Right atrium auricular region (tissue), 2 donors: ENCODE measurements around the gene ACTN4. TPM values are rescaled to one million over a fixed set of nuclear protein-coding genes. Genes with fewer than 3 reads are reported as not detected.

Experiments used
- DNase-seq: peaks from one replicate; pipeline ENCODE4 v3.0.0-alpha.2; 2019; ENCODE audit warnings: low spot score
- H3K27ac ChIP-seq, 2 donors: fragments of 200-600 bp; sonication (generic); 1 replicate in 1 of 2; 2 replicates in 1 of 2; pipeline ENCODE4 v1.5.1; 2016 to 2019
- H3K27me3 ChIP-seq, 2 donors: fragments of 200-600 bp; sonication (generic); one replicate each; pipeline versions ENCODE4 v1.5.1 to v1.6.0; 2017 to 2019
- H3K36me3 ChIP-seq: fragments of 200-600 bp; sonication (generic); one replicate; pipeline ENCODE4 v1.5.1; 2016
- H3K4me1 ChIP-seq, 2 donors: fragments of 200-600 bp; sonication (generic); one replicate each; pipeline versions ENCODE4 v1.5.1 to v1.6.0; 2017 to 2019
- H3K4me3 ChIP-seq, 2 donors: fragments of 200-600 bp; sonication (generic); 1 replicate in 1 of 2; 2 replicates in 1 of 2; pipeline ENCODE4 v1.5.1; 2017 to 2019; ENCODE audit warnings: mild to moderate bottlenecking in 1 of 2, moderate library complexity in 1 of 2
- H3K9me3 ChIP-seq, 2 donors: fragments of 200-600 bp; sonication (generic); one replicate each; pipeline ENCODE4 v1.5.1; 2019
- CTCF ChIP-seq, 2 donors: fragments of 200-600 bp; sonication (generic); IDR thresholded peaks; one replicate each; pipeline ENCODE4 v1.5.1; 2019; ENCODE audit warnings: antibody characterized with exemption in 2 of 2
- total RNA-seq, 2 donors: library from RNA; depleted of rRNA; stranded (reverse); fragments of >200 nt; gene quantifications; one replicate each; pipeline ENCODE4 v1.1.0, GENCODE V29; 2016

The ACTN4 gene
- total RNA-seq, 2 donors from 2014 or later, result 115 to 180 TPM

- H3K27me3 ChIP-seq, result no peaks in the 10 kb centered on the region
- H3K4me1 ChIP-seq, result peaks cover under 1 to 88% of the 10 kb centered on the region in 2 donors
- H3K9me3 ChIP-seq, result no peaks in the 10 kb centered on the region
- H3K4me3 ChIP-seq, result no peak overlapping the region
- TF ChIP-seq CTCF (IDR thresholded peaks at IDR 0.05), result no peak
- H3K27ac ChIP-seq, result peak overlapping the region; percentile 90 to 93
- DNase-seq, result no peak
- peaks cover 71% of the 10 kb centered on the region for H3K36me3 ChIP-seq
Observed at GRCh38 chr19:38699647-38700349, 52.3 kb downstream of the ACTN4 start.

- no peaks in the 10 kb centered on the region for H3K9me3 ChIP-seq
- no peak for DNase-seq
- TF ChIP-seq CTCF (IDR thresholded peaks at IDR 0.05), result no peak
- no peaks in the 10 kb centered on the region for H3K27me3 ChIP-seq
- peak overlapping the region; percentile 90 to 93 for H3K27ac ChIP-seq
- H3K36me3 ChIP-seq, result peaks cover 77% of the 10 kb centered on the region
- H3K4me1 ChIP-seq, result peaks cover 0 to 88% of the 10 kb centered on the region in 2 donors
- H3K4me3 ChIP-seq, result no peak overlapping the region
Observed at GRCh38 chr19:38700350-38700901, 53.0 kb downstream of the ACTN4 start.

- H3K4me3 ChIP-seq, result no peak overlapping the region
- H3K4me1 ChIP-seq, result peaks cover 0 to 88% of the 10 kb centered on the region in 2 donors
- H3K9me3 ChIP-seq, result no peaks in the 10 kb centered on the region
- H3K36me3 ChIP-seq, result peaks cover 81% of the 10 kb centered on the region
- peak overlapping the region; percentile 90 to 93 for H3K27ac ChIP-seq
- no peak for TF ChIP-seq CTCF (IDR thresholded peaks at IDR 0.05)
- no peaks in the 10 kb centered on the region for H3K27me3 ChIP-seq
- DNase-seq, result no peak
Observed at GRCh38 chr19:38700902-38701454, 53.5 kb downstream of the ACTN4 start.

GRCh38 chr19:38701455-38702063 lies 54.1 kb downstream of the ACTN4 start:
- peaks cover 0 to 88% of the 10 kb centered on the region in 2 donors for H3K4me1 ChIP-seq
- H3K27me3 ChIP-seq, result no peaks in the 10 kb centered on the region
- H3K4me3 ChIP-seq, result no peak overlapping the region
- no peaks in the 10 kb centered on the region for H3K9me3 ChIP-seq
- H3K36me3 ChIP-seq, result peaks cover 81% of the 10 kb centered on the region
- H3K27ac ChIP-seq, result peak overlapping the region; percentile 90 to 93
- no peak for DNase-seq
- TF ChIP-seq CTCF (IDR thresholded peaks at IDR 0.05), result no peak

- Histone ChIP-seq H3K4me1 (peaks cover 0 to 88% of the 10 kb centered on the region in 2 donors), H3K27me3 (no peaks in the 10 kb centered on the region), H3K27ac (peak overlapping the region; percentile 90 to 93), H3K4me3 (no peak overlapping the region), H3K36me3 (peaks cover 81% of the 10 kb centered on the region), H3K9me3 (no peaks in the 10 kb centered on the region)
- DNase-seq, result no peak
- TF ChIP-seq CTCF (IDR thresholded peaks at IDR 0.05), result no peak
Observed at GRCh38 chr19:38702278-38702677, 54.8 kb downstream of the ACTN4 start.
